Thoracic aorta (tissue), 2 donors: Measurements from ENCODE around the gene CTNNBIP1. TPM values are rescaled to one million over a fixed set of nuclear protein-coding genes. Genes with fewer than 3 reads are reported as not detected.

Experiments
- ATAC-seq: fragments of 150-250 bp; one replicate; pipeline ENCODE4 v1.8.0; 2017; ENCODE audit warnings: low read depth; ENCODE audit not compliant: insufficient number of reproducible peaks, low FRiP score
- DNase-seq: peaks from one replicate; pipeline ENCODE4 v3.0.0-alpha.2; 2020; ENCODE audit warnings: low spot score
- H3K27ac ChIP-seq, 2 donors: fragments of 200-600 bp; sonication (generic); 1 replicate in 1 of 2; 2 replicates in 1 of 2; pipeline ENCODE4 v1.5.1; 2016; ENCODE audit warnings: mild to moderate bottlenecking in 2 of 2, moderate library complexity in 2 of 2
- H3K27me3 ChIP-seq: fragments of 200-600 bp; sonication (generic); replicated peaks from 2 replicates; pipeline ENCODE4 v1.6.0; 2016; ENCODE audit warnings: mild to moderate bottlenecking; ENCODE audit not compliant: insufficient read depth
- H3K36me3 ChIP-seq: fragments of 200-600 bp; sonication (generic); one replicate; pipeline ENCODE4 v1.5.1; 2016
- H3K4me1 ChIP-seq, 2 donors: fragments of 200-600 bp; sonication (generic); 1 replicate in 1 of 2; 2 replicates in 1 of 2; pipeline versions ENCODE4 v1.5.1 to v1.6.0; 2016; ENCODE audit warnings: low read depth in 2 of 2, mild to moderate bottlenecking in 1 of 2; ENCODE audit not compliant: control insufficient read depth in 1 of 2
- H3K4me3 ChIP-seq: fragments of 200-600 bp; sonication (generic); 2 replicates; pipeline ENCODE4 v1.5.1; 2016; ENCODE audit warnings: mild to moderate bottlenecking
- H3K9me3 ChIP-seq: fragments of 200-600 bp; sonication (generic); 2 replicates; pipeline ENCODE4 v1.5.1; 2016
- total RNA-seq, 2 donors: library from RNA; depleted of rRNA; stranded (reverse); fragments of >200 nt; gene quantifications; one replicate each; pipeline versions ENCODE4 v1.1.0 to v1.2.3, GENCODE V29; 2016
- TF ChIP-seq, protein P1 (sequence below): fragments of 200-600 bp; sonication (generic); IDR thresholded peaks from one replicate; pipeline ENCODE4 v1.5.1; 2019; ENCODE audit warnings: antibody characterized with exemption

Gene CTNNBIP1
- total RNA-seq, 2 donors from 2014 or later = 13.4 to 22.3 TPM

GRCh38 chr1:9908871-9909233, 1.2 kb downstream of the CTNNBIP1 start:
- Histone ChIP-seq H3K4me3 (peak overlapping the region; percentile 81), H3K36me3 (no peaks in the 10 kb centered on the region), H3K9me3 (no peaks in the 10 kb centered on the region), H3K27ac (no peak overlapping the region), H3K4me1 (peaks cover 12 to 21% of the 10 kb centered on the region in 2 donors), H3K27me3 (no peaks in the 10 kb centered on the region)
- DNase-seq = no peak
- ATAC-seq = no peak
- TF ChIP-seq, protein P1, sequence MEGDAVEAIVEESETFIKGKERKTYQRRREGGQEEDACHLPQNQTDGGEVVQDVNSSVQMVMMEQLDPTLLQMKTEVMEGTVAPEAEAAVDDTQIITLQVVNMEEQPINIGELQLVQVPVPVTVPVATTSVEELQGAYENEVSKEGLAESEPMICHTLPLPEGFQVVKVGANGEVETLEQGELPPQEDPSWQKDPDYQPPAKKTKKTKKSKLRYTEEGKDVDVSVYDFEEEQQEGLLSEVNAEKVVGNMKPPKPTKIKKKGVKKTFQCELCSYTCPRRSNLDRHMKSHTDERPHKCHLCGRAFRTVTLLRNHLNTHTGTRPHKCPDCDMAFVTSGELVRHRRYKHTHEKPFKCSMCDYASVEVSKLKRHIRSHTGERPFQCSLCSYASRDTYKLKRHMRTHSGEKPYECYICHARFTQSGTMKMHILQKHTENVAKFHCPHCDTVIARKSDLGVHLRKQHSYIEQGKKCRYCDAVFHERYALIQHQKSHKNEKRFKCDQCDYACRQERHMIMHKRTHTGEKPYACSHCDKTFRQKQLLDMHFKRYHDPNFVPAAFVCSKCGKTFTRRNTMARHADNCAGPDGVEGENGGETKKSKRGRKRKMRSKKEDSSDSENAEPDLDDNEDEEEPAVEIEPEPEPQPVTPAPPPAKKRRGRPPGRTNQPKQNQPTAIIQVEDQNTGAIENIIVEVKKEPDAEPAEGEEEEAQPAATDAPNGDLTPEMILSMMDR = no peak

DNA sequence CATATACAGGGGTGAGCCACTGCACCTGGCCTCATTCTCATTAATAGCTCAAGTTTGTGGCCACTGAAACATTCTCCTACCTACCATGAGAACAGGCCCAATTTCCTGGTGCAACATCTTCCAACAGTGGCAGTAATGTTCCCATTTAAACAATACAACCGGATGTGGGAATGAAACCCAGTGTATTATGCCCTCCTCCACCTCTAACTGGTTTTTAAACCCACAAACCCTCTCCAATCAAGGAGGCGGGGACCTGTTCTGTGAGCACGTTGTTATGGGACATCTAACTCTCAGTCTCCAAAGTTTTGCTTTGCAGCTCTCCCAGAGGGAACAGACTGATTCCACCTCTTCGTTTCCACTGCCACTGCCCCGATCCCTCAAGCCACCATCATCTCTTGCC, 2.6 kb downstream of the CTNNBIP1 start:
- Histone ChIP-seq H3K27me3 (no peaks in the 10 kb centered on the region), H3K9me3 (no peaks in the 10 kb centered on the region), H3K36me3 (no peaks in the 10 kb centered on the region), H3K27ac (no peak overlapping the region), H3K4me3 (no peak overlapping the region), H3K4me1 (peaks cover 12 to 25% of the 10 kb centered on the region in 2 donors)
- DNase-seq (no peak), ATAC-seq (no peak)
- TF ChIP-seq, protein P1 = no peak

DNA sequence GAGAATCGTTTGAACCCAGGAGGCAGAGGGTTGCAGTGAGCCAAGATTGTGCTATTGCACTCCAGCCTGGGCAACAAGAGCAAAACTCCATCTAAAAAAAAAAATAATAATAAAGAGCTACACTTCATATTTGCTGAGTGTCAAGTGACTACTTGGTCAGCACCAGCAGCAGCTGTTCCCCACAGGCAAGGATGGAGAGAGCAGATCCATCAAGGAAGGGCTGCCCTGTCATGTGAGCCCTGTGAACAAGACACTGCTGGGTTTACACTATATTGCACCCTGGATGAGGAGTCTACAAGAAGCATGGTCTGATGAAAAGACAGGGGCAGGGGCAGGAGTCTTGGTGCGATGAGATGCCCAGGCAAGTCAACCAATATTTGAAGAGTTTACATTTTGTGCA, 3.6 kb downstream of the CTNNBIP1 start:
- Histone ChIP-seq H3K9me3 (no peaks in the 10 kb centered on the region), H3K4me1 (peaks cover 13 to 30% of the 10 kb centered on the region in 2 donors), H3K27ac (no peak overlapping the region), H3K4me3 (no peak overlapping the region), H3K27me3 (no peaks in the 10 kb centered on the region), H3K36me3 (no peaks in the 10 kb centered on the region)
- DNase-seq = no peak
- TF ChIP-seq, protein P1 = no peak
- ATAC-seq = no peak

DNA sequence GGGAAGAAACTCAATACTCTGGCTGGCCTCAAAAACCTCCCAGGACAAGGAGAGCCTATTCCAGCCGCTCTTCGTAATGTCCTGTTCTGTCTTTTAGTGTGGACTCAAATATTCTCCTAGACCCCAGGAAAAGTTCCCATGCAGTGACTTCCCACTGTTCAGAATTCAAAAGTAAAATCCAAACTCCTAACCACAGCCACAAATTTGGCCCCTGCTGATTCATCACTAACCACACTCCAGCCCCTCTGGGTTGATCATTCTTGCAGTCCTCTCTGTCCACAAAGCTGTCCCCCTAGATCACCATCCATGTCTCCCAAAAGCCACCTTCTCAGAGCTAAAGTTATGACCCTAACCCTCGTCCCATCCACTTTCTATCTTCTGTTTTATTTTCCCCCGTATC, 5.1 kb downstream of the CTNNBIP1 start:
- H3K4me1 ChIP-seq = peaks cover 18 to 41% of the 10 kb centered on the region in 2 donors
- H3K36me3 ChIP-seq = no peaks in the 10 kb centered on the region
- ATAC-seq (no peak), DNase-seq (no peak)
- TF ChIP-seq, protein P1 = no peak
- no peak overlapping the region for H3K4me3 ChIP-seq
- no peaks in the 10 kb centered on the region for H3K9me3 ChIP-seq
- H3K27ac ChIP-seq = no peak overlapping the region
- H3K27me3 ChIP-seq = no peaks in the 10 kb centered on the region

DNA sequence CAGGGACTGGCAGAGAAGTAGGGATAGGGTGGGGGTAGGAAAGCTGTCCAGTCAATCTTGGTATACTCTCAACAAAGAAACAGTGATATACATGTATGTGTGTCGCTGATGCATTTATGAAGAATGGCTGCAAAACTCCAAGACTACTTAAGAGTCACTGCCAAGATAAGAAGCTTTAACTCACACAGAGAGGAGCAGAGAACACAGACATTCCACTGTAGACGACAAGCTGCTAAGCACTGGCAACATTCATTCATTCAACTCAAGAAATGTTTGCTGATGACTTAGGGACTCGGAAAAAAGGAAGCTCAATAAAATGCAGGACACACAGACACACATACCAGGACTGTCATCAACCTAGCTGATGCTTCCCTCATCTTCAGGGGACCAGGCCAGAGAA, 5.5 kb downstream of the CTNNBIP1 start:
- Histone ChIP-seq H3K4me3 (no peak overlapping the region), H3K4me1 (peaks cover 20 to 45% of the 10 kb centered on the region in 2 donors), H3K27me3 (no peaks in the 10 kb centered on the region), H3K9me3 (no peaks in the 10 kb centered on the region), H3K36me3 (no peaks in the 10 kb centered on the region), H3K27ac (no peak overlapping the region)
- ATAC-seq (no peak), DNase-seq (no peak)
- TF ChIP-seq, protein P1 = no peak
